GM12864 (cell line): Measurements from ENCODE around the gene MIPOL1.
"Not testable (repeated sequence)": the region's sequence is repeated elsewhere in the genome, so short reads cannot be mapped to it uniquely, and the experiment has no call there.

ENCODE experiments used
- DNase-seq: peaks from one replicate; pipeline ENCODE4 v3.0.0-alpha.2; 2011; ENCODE audit warnings: low read depth
- H3K4me3 ChIP-seq: 2 replicates; pipeline ENCODE4 v1.5.1; 2011; ENCODE audit warnings: mild to moderate bottlenecking, low read depth, low read length, control low read depth
- CTCF ChIP-seq: IDR thresholded peaks from 2 replicates; pipeline ENCODE4 v1.5.1; 2011; ENCODE audit warnings: low read depth, mild to moderate bottlenecking, moderate library complexity, low read length, control low read depth, inconsistent platforms; ENCODE audit errors: missing control alignments

MIPOL1 gene

GRCh38 chr14:37223947-37224474 lies 26.3 kb downstream of the MIPOL1 start:
- no peak for TF ChIP-seq CTCF
- DNase-seq, result no peak
- no peak overlapping the region for H3K4me3 ChIP-seq

GRCh38 chr14:37225668-37226067 lies 27.9 kb downstream of the MIPOL1 start:
- not testable (repeated sequence) for H3K4me3 ChIP-seq, DNase-seq

GRCh38 chr14:37230551-37231194 lies 32.9 kb downstream of the MIPOL1 start:
- no peak overlapping the region for H3K4me3 ChIP-seq
- DNase-seq, result no peak
- TF ChIP-seq CTCF, result peak; percentile 59

- no peak overlapping the region for H3K4me3 ChIP-seq
- peak; percentile 61 for TF ChIP-seq CTCF
- DNase-seq, result no peak
These were observed 35.3 kb downstream of the MIPOL1 start for GRCh38 chr14:37232907-37233481.

- no peak for TF ChIP-seq CTCF
- no peak for DNase-seq
- H3K4me3 ChIP-seq, result no peak overlapping the region
These were observed 36.5 kb downstream of the MIPOL1 start for GRCh38 chr14:37234222-37234621.

GRCh38 chr14:37236044-37236443 lies 38.3 kb downstream of the MIPOL1 start:
- DNase-seq, H3K4me3 ChIP-seq: not testable (repeated sequence)

GRCh38 chr14:37237094-37237493 lies 39.4 kb downstream of the MIPOL1 start:
- no peak for TF ChIP-seq CTCF
- no peak for DNase-seq
- no peak overlapping the region for H3K4me3 ChIP-seq

GRCh38 chr14:37237735-37238200 lies 40.0 kb downstream of the MIPOL1 start:
- DNase-seq, result no peak
- no peak overlapping the region for H3K4me3 ChIP-seq
- TF ChIP-seq CTCF, result no peak
